Testis (tissue), 3 donors: ENCODE measurements around the gene ZNF485. TPM values are rescaled to one million over a fixed set of nuclear protein-coding genes. Genes with fewer than 3 reads are reported as not detected.

Experiments
- DNase-seq: peaks from one replicate; pipeline ENCODE4 v3.0.0-alpha.2; 2019
- H3K27ac ChIP-seq, 2 donors: fragments of 200-600 bp; sonication (generic); one replicate each; pipeline ENCODE4 v1.5.1; 2019
- H3K27me3 ChIP-seq: fragments of 200-600 bp; sonication (generic); one replicate; pipeline ENCODE4 v1.5.1; 2019
- H3K36me3 ChIP-seq: fragments of 200-600 bp; sonication (generic); one replicate; pipeline ENCODE4 v1.5.1; 2017; ENCODE audit warnings: low read depth; ENCODE audit errors: missing control alignments
- H3K4me1 ChIP-seq: fragments of 200-600 bp; sonication (generic); one replicate; pipeline ENCODE4 v1.5.1; 2019
- H3K4me3 ChIP-seq, 2 donors: fragments of 200-600 bp; sonication (generic); one replicate each; pipeline ENCODE4 v1.5.1; 2017 to 2019
- H3K9me3 ChIP-seq: fragments of 200-600 bp; sonication (generic); one replicate; pipeline ENCODE4 v1.5.1; 2017
- CTCF ChIP-seq, 3 experiments: fragments of 450-650 bp in 2 of 3; fragments of 200-600 bp in 1 of 3; sonication (generic) in 1 of 3; IDR thresholded peaks; one replicate each; pipeline ENCODE4 v1.5.1; 2016 to 2019; ENCODE audit warnings: antibody characterized with exemption in 3 of 3, mild to moderate bottlenecking in 2 of 3, moderate library complexity in 1 of 3
- POLR2A ChIP-seq: fragments of 450-650 bp; IDR thresholded peaks from one replicate; pipeline ENCODE4 v1.6.1; 2017; ENCODE audit warnings: antibody characterized with exemption, mild to moderate bottlenecking, moderate library complexity
- WGBS, 2 donors: methylation state at CpG; one replicate each; pipeline ENCODE4 v1.1.5; 2018; 5-methylcytosine and 5-hydroxymethylcytosine counted together
- intact Hi-C: fragments of 100-400 bp; cut with DNase I; formaldehyde crosslinking; loops from one replicate; pipeline ENCODE4 v1.15.1; 2023; ENCODE audit warnings: low total_unique reads
- polyA plus RNA-seq: library from polyadenylated mRNA; stranded (reverse); fragments of 350-450 nt; fragmentation: Illumina TruSeq; extraction: RNeasy Lipid Tissue Mini Kit (QIAGEN cat#74804); gene quantifications from one replicate; pipeline ENCODE4 v1.2.3, GENCODE V29; 2014; ENCODE audit warnings: low read depth, low replicate concordance; ENCODE audit not compliant: insufficient read depth
- total RNA-seq, 2 donors: library from RNA; depleted of rRNA; stranded (reverse); fragments of >200 nt; gene quantifications; one replicate each; pipeline ENCODE4 v1.2.3, GENCODE V29; 2016

ZNF485 gene
- total and polyA plus RNA-seq, 3 donors from 2014 or later: 5.8 to 10.0 (median 8.8) TPM

DNA sequence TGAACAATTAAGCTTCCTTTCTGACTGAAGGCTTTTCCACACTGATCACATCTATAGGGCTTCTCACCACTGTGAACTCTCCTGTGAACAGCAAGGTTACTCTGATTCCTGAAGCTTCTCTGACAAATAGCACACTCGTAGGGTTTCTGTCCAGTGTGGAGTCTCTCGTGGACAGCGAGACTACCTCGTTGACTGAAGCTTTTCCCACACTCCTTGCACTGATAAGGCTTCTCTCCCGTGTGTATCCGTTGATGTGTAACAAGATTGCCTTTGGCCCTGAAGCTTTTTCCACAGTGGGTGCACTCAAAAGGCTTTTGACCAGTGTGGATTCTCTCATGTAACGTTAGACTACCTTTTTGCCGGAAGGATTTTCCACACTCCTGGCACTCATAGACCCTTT is 38.0 kb downstream of the ZNF485 start:
- Histone ChIP-seq H3K27ac (no peak overlapping the region), H3K4me3 (no peak overlapping the region), H3K36me3 (no peaks in the 10 kb centered on the region), H3K9me3 (peaks cover 3% of the 10 kb centered on the region), H3K27me3 (no peaks in the 10 kb centered on the region), H3K4me1 (no peaks in the 10 kb centered on the region)
- intact Hi-C loops: no loop called here
- TF ChIP-seq CTCF (IDR thresholded peaks at IDR 0.05) (no peak), POLR2A (no peak)
- 91 to 98% methylated on average over 8 of the region's 8 CpGs for WGBS, 2 donors
- DNase-seq: no peak

GRCh38 chr10:43645866-43646265 is 39.6 kb downstream of the ZNF485 start:
- Histone ChIP-seq H3K27me3 (no peaks in the 10 kb centered on the region), H3K36me3 (no peaks in the 10 kb centered on the region), H3K27ac (no peak overlapping the region), H3K4me1 (no peaks in the 10 kb centered on the region), H3K9me3 (peaks cover 3% of the 10 kb centered on the region), H3K4me3 (no peak overlapping the region)
- TF ChIP-seq POLR2A (no peak), CTCF (IDR thresholded peaks at IDR 0.05) (no peak)
- no peak for DNase-seq
- intact Hi-C loops: no loop called here
- 98 to 100% methylated on average over 4 of the region's 4 CpGs for WGBS, 2 donors

- Histone ChIP-seq H3K9me3 (no peaks in the 10 kb centered on the region), H3K4me1 (no peaks in the 10 kb centered on the region), H3K4me3 (peak overlapping the region in 1 of 2 donors; percentile 93), H3K27ac (no peak overlapping the region), H3K27me3 (no peaks in the 10 kb centered on the region), H3K36me3 (no peaks in the 10 kb centered on the region)
- intact Hi-C loops: no loop called here
- TF ChIP-seq CTCF (IDR thresholded peaks at IDR 0.05) (no peak), POLR2A (no peak)
- DNase-seq: no peak
- 64 to 81% methylated on average over 6 of the region's 6 CpGs for WGBS, 2 donors
Measured at GRCh38 chr10:43647576-43647975, 41.3 kb downstream of the ZNF485 start.

- intact Hi-C loops: no loop called here
- no peaks in the 10 kb centered on the region for H3K36me3 ChIP-seq
- no peak for DNase-seq
- H3K27me3 ChIP-seq: no peaks in the 10 kb centered on the region
- H3K4me1 ChIP-seq: no peaks in the 10 kb centered on the region
- H3K9me3 ChIP-seq: no peaks in the 10 kb centered on the region
- TF ChIP-seq CTCF (IDR thresholded peaks at IDR 0.05) (no peak), POLR2A (no peak)
- H3K27ac ChIP-seq: peak overlapping the region; percentile 85 to 90
- H3K4me3 ChIP-seq: peak overlapping the region; percentile 89 to 93
- whole genome bisulfite sequencing, 2 donors: 20 to 32% methylated on average over 8 to 9 of the region's 9 CpGs
Measured at GRCh38 chr10:43648095-43648397, 41.8 kb downstream of the ZNF485 start.

- WGBS, 2 donors: 0% methylated on average over 40 of the region's 90 CpGs; no CpG with 5 or more reads in 1 of the 2 donors
- no peaks in the 10 kb centered on the region for H3K36me3 ChIP-seq
Measured at GRCh38 chr10:43648398-43649184, 42.4 kb downstream of the ZNF485 start, which contains the start of gene ZNF32. Gene ZNF32, minus strand, starts transcription at chr10:43648881. Its CDS starts 2,748 bp downstream, at chr10:43646133.

More at GRCh38 chr10:43648398-43649184, 42.4 kb downstream of the ZNF485 start, which contains the start of gene ZNF32:
- H3K4me1 ChIP-seq: no peaks in the 10 kb centered on the region
- intact Hi-C loops: no loop called here
- peak within 1 kb of the TSS; percentile 89 to 93 for H3K4me3 ChIP-seq
- peak; percentile 91 for DNase-seq
- TF ChIP-seq CTCF (IDR thresholded peaks at IDR 0.05) (no peak), POLR2A (no peak)
- no peaks in the 10 kb centered on the region for H3K27me3 ChIP-seq
- no peaks in the 10 kb centered on the region for H3K9me3 ChIP-seq
- H3K27ac ChIP-seq: peak within 1 kb of the TSS; percentile 85 to 90
